ENCODE data around the gene STON2. TPM values are rescaled to one million over a fixed set of nuclear protein-coding genes. Genes with fewer than 3 reads are reported as not detected.
A peak's percentile ranks its signal among the peaks of the same experiment; 100 is the strongest.

STON2 gene
- total RNA-seq, 2 donors from 2014 or later = 8.6 to 14.1 TPM

DNA sequence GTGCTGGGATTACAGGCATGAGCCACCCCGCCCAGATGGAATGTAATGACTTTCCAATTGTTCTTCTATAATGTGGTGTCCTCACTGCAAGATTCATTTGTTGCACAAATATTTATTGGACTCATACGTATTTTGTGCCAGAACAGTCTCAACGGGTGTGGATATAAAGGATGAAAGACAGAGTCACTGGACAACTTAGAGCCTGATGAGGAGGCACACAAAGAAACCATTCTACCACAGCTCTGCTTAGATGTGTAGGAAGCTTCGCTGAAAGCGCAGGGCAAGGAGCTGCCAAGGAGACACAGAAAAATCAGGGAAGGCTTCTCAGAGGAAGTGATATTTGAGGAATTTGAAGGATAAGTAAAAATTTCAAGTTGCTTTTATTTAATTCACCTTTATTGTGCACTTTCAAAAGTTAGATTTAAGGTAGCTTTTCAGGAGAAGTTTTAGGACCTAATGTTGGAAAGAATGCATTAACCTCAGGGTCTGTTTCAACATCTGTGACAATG, 41.6 kb upstream of the STON2 start:
- DNase-seq (ENCODE audit: low spot score) = no peak
- TF ChIP-seq, protein P1, sequence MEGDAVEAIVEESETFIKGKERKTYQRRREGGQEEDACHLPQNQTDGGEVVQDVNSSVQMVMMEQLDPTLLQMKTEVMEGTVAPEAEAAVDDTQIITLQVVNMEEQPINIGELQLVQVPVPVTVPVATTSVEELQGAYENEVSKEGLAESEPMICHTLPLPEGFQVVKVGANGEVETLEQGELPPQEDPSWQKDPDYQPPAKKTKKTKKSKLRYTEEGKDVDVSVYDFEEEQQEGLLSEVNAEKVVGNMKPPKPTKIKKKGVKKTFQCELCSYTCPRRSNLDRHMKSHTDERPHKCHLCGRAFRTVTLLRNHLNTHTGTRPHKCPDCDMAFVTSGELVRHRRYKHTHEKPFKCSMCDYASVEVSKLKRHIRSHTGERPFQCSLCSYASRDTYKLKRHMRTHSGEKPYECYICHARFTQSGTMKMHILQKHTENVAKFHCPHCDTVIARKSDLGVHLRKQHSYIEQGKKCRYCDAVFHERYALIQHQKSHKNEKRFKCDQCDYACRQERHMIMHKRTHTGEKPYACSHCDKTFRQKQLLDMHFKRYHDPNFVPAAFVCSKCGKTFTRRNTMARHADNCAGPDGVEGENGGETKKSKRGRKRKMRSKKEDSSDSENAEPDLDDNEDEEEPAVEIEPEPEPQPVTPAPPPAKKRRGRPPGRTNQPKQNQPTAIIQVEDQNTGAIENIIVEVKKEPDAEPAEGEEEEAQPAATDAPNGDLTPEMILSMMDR (IDR thresholded peaks at IDR 0.05) = no peak
- no peak overlapping the region for H3K27ac ChIP-seq
- H3K4me1 ChIP-seq = peaks cover 0 to 4% of the 10 kb centered on the region in 2 donors
- peaks cover 0 to 5% of the 10 kb centered on the region in 2 donors for H3K9me3 ChIP-seq
- H3K4me3 ChIP-seq = no peak overlapping the region
- H3K36me3 ChIP-seq = no peaks in the 10 kb centered on the region
- no peaks in the 10 kb centered on the region for H3K27me3 ChIP-seq

DNA sequence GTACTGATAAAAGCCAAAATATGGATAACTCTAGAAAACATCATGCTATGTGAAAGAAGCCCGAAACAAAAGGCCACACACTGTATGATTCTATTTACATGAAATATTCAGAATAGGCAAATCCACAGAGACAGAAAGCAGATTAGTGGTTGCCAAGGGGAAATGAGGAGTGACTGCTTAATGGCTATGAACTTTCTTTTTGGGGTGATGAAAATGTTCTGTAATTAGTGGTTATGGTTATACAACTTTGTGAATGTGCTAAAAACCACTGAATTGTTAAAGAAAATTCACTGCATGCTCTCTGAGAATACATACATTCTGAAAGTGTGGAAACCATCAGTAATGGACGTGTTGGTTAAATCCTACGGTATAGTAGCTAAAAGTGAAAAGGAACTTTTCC, 39.9 kb upstream of the STON2 start:
- no peak overlapping the region for H3K27ac ChIP-seq
- TF ChIP-seq, protein P1 (IDR thresholded peaks at IDR 0.05) = no peak
- peaks cover 0 to 16% of the 10 kb centered on the region in 2 donors for H3K4me1 ChIP-seq
- H3K4me3 ChIP-seq = no peak overlapping the region
- no peak for DNase-seq (ENCODE audit: low spot score)
- H3K9me3 ChIP-seq = peaks cover 0 to 5% of the 10 kb centered on the region in 2 donors
- no peaks in the 10 kb centered on the region for H3K36me3 ChIP-seq
- H3K27me3 ChIP-seq = peaks cover 0 to 6% of the 10 kb centered on the region in 2 donors

DNA sequence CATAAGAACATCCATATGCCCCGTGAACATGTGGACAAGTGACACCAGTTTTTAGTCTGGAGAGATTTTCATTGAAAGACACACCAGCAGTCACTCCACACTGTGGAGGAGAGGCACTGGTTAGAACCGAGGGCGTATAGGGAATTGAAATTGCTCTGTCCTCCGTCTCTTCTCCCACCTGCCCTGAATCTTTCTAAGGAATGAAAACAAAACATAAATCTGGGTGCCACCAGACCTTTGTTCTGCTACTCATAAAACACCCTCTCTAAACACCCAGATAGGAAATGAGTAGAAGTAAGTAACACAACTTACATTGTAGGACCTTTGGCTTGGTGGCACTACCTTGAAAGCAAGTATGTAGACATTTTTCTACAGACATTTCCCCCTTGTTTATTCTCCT, 37.1 kb upstream of the STON2 start:
- H3K27me3 ChIP-seq = peaks cover 0 to 6% of the 10 kb centered on the region in 2 donors
- TF ChIP-seq, protein P1 (IDR thresholded peaks at IDR 0.05) = no peak

DNA sequence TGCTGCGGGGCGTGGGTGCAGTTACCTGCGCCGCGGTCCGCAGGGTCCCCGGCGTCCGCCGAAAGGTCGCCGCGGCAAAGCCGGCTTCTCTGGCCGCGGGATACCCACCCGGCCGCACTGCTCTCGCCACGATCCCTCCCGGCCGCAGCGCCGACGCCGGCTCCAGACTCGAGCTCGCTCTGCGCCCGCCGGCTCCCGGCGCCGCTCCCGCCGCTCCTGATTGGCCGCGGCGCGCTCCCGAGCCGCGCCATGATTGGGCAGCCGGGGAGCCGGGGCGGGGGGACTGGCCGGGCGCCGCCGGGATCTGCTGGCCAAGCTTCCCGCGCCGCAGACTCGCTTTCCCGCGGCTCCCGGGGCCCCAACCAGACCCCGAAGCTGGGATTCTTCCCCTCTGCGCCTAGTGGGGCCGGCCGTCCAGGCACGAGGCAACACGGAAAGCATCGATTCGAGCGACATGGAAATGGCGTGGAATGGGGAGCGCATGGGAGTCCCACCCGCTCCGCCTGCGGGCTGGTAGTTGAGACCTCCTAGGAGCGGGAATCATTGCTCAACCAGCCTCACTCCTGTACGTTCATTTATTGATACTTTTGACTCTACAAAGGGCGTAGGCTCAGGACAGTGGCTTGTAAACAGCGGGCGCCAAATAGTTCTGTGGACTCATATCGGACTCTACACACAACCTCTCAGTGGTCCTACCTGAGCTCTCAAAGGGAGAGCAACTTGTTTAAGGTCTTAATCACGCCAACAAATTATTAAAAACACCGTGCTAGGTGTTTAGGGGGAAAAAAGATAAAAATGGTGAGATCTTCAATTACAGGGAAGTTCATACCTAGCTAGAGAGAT, 36.4 kb upstream of the STON2 start:
- no peaks in the 10 kb centered on the region for H3K36me3 ChIP-seq
- H3K27ac ChIP-seq = peak overlapping the region; percentile 54 to 67
- peaks cover 0 to 19% of the 10 kb centered on the region in 2 donors for H3K4me1 ChIP-seq
- TF ChIP-seq, protein P1 (IDR thresholded peaks at IDR 0.05) = no peak
- no peaks in the 10 kb centered on the region for H3K9me3 ChIP-seq
- H3K4me3 ChIP-seq = peak overlapping the region; percentile 49 to 61
- H3K27me3 ChIP-seq = peaks cover 0 to 6% of the 10 kb centered on the region in 2 donors
- peak; percentile 81 for DNase-seq (ENCODE audit: low spot score)

More for the DNA sequence above, 37.1 kb upstream of the STON2 start:
- DNase-seq (ENCODE audit: low spot score) = no peak
- Histone ChIP-seq H3K9me3 (no peaks in the 10 kb centered on the region), H3K36me3 (no peaks in the 10 kb centered on the region), H3K4me3 (no peak overlapping the region), H3K4me1 (peaks cover 0 to 19% of the 10 kb centered on the region in 2 donors), H3K27ac (no peak overlapping the region)

DNA sequence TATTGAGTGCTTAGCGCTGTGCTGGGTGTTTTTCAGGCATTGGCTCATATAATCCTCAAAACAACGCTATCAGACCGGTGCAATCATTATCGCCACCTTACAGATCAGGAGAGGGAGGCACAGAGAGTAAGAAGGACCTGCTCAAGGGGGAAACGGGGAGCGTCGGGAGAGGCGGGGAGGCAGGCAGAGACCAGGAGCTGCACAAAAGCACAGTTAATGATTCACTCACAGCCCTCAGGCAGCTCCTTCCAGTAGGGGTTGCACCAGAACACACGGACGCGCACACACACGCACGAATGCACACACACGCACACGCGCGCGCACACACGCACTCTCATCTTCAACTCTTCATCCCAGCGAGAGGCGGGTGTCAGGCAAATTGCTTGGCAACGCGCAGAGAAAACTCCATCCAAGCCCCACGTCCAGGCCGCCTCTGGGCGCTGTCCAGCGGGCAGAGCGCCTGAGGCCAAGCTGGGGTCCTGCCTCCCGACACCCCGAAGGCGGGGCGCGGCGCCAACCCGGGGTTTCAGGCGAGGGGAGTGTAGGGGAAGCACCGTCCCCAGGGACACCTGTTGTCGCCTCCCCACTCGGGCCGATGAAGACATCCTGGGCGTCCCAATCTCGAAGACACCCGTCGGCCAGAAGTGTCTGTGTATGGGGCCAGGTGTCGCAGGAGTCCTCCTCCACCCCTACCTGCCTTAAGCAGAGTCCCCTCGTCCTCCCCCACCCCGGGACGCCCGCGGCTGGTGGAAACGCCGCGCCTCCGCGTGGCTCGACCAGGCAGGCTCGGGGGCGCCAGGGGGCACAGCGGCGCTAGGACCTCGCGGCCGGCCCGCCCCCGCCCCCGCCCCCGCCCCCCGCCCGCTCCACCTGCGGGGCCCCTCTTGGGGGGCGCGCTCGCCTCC, 35.5 kb upstream of the STON2 start:
- H3K27me3 ChIP-seq = peaks cover 0 to 6% of the 10 kb centered on the region in 2 donors
- TF ChIP-seq, protein P1 (IDR thresholded peaks at IDR 0.05) = no peak
- peaks cover 0 to 19% of the 10 kb centered on the region in 2 donors for H3K4me1 ChIP-seq

More for the DNA sequence above, 35.5 kb upstream of the STON2 start:
- H3K27ac ChIP-seq = peak overlapping the region; percentile 54 to 67
- H3K36me3 ChIP-seq = no peaks in the 10 kb centered on the region
- no peaks in the 10 kb centered on the region for H3K9me3 ChIP-seq
- H3K4me3 ChIP-seq = peak overlapping the region; percentile 49 to 61
- peak; percentile 66 for DNase-seq (ENCODE audit: low spot score)
